Neural cell (in vitro differentiated cells): ENCODE measurements around the gene PLCD1. TPM values are rescaled to one million over a fixed set of nuclear protein-coding genes. Genes with fewer than 3 reads are reported as not detected.

Source experiments
- H2AFZ ChIP-seq: fragments of 200-600, 300-800 bp; sonication (generic), shearing (Covaris generic); 2 replicates; pipeline ENCODE4 v1.6.0; 2014; ENCODE audit warnings: low read depth, mild to moderate bottlenecking, antibody characterized with exemption, low read length, moderate library complexity
- H3F3A ChIP-seq: fragments of 200-600 bp; shearing (Covaris generic); 2 replicates; pipeline ENCODE4 v1.6.1; 2016; ENCODE audit warnings: mild to moderate bottlenecking, moderate library complexity, mixed read lengths, antibody characterized with exemption, low read length; ENCODE audit not compliant: insufficient read depth, poor library complexity, severe bottlenecking
- H3K27ac ChIP-seq: fragments of 200-600, 300-800 bp; sonication (generic), shearing (Covaris generic); 2 replicates; pipeline ENCODE4 v1.5.1; 2014; ENCODE audit warnings: mild to moderate bottlenecking, low read length, moderate library complexity
- H3K27me3 ChIP-seq: fragments of 300-800, 200-600 bp; sonication (generic), shearing (Covaris generic); 2 replicates; pipeline ENCODE4 v1.6.0; 2014; ENCODE audit warnings: mild to moderate bottlenecking, low read depth, low read length, moderate library complexity; ENCODE audit not compliant: insufficient read depth
- H3K36me3 ChIP-seq: fragments of 300-800, 200-600 bp; sonication (generic), shearing (Covaris generic); 2 replicates; pipeline ENCODE4 v1.5.1; 2014; ENCODE audit warnings: mild to moderate bottlenecking, antibody characterized with exemption, low read length, moderate library complexity; ENCODE audit not compliant: insufficient read depth
- H3K4me2 ChIP-seq: fragments of 300-800, 200-600 bp; sonication (generic), shearing (Covaris generic); 2 replicates; pipeline ENCODE4 v1.6.0; 2014; ENCODE audit warnings: mild to moderate bottlenecking, low read length
- H3K4me3 ChIP-seq: fragments of 300-800, 200-600 bp; sonication (generic), shearing (Covaris generic); 2 replicates; pipeline ENCODE4 v1.5.1; 2014; ENCODE audit warnings: mild to moderate bottlenecking, low read length, moderate library complexity
- H3K79me2 ChIP-seq: fragments of 200-600 bp; shearing (Covaris generic); replicated peaks from 2 replicates; pipeline ENCODE4 v1.6.0; 2014; ENCODE audit warnings: mild to moderate bottlenecking, low read length, moderate library complexity; ENCODE audit not compliant: insufficient read depth
- H3K9ac ChIP-seq: fragments of 300-800, 200-600 bp; sonication (generic), shearing (Covaris generic); 2 replicates; pipeline ENCODE4 v1.6.1; 2016; ENCODE audit warnings: mild to moderate bottlenecking, low read length, mixed read lengths
- H3K9me2 ChIP-seq: fragments of 200-600 bp; shearing (Covaris generic); 2 replicates; pipeline ENCODE4 v1.6.1; 2016; ENCODE audit warnings: mild to moderate bottlenecking, low read length, mixed read lengths; ENCODE audit not compliant: insufficient read depth
- H3K9me3 ChIP-seq: fragments of 200-600, 300-800 bp; sonication (generic), shearing (Covaris generic); 2 replicates; pipeline ENCODE4 v1.6.1; 2016; ENCODE audit warnings: mild to moderate bottlenecking, mixed run types, low read length, moderate library complexity, mixed read lengths
- H4K20me1 ChIP-seq: fragments of 200-600 bp; shearing (Covaris generic); 2 replicates; pipeline ENCODE4 v1.6.1; 2016; ENCODE audit warnings: mild to moderate bottlenecking, mixed run types; ENCODE audit not compliant: insufficient read depth
- EP300 ChIP-seq: fragments of 450-650 bp; conservative IDR thresholded peaks from 2 replicates; pipeline ENCODE4 v1.6.1; 2014; ENCODE audit warnings: antibody characterized with exemption, mild to moderate bottlenecking, moderate library complexity; ENCODE audit not compliant: poor library complexity, severe bottlenecking
- EZH2 ChIP-seq: fragments of 200-600, 300-800 bp; shearing (Covaris generic), sonication (generic); IDR thresholded peaks from 2 replicates; pipeline ENCODE4 v1.6.1; 2014; ENCODE audit warnings: antibody characterized with exemption, low read length, borderline replicate concordance, mild to moderate bottlenecking; ENCODE audit not compliant: insufficient read depth, poor library complexity, severe bottlenecking
- MXI1 ChIP-seq: fragments of 450-650 bp; conservative IDR thresholded peaks from 2 replicates; pipeline ENCODE4 v1.6.1; 2014; ENCODE audit warnings: antibody characterized with exemption, mild to moderate bottlenecking; ENCODE audit not compliant: poor library complexity, severe bottlenecking
- POLR2AphosphoS5 ChIP-seq: IDR thresholded peaks from 2 replicates; pipeline ENCODE4 v1.6.1; 2012
- RAD21 ChIP-seq: fragments of 450-650 bp; conservative IDR thresholded peaks from 2 replicates; pipeline ENCODE4 v1.6.1; 2014; ENCODE audit warnings: antibody characterized with exemption, mild to moderate bottlenecking, moderate library complexity
- SMC3 ChIP-seq: fragments of 450-650 bp; conservative IDR thresholded peaks from 2 replicates; pipeline ENCODE4 v1.6.1; 2014; ENCODE audit warnings: antibody characterized with exemption, mild to moderate bottlenecking, moderate library complexity; ENCODE audit not compliant: poor library complexity
- TAF1 ChIP-seq: IDR thresholded peaks from 2 replicates; pipeline ENCODE4 v1.6.1; 2012; ENCODE audit warnings: low read depth
- polyA plus RNA-seq: library from polyadenylated mRNA; depleted of rRNA; stranded (reverse); fragments of >200 nt; gene quantifications from 2 replicates; pipeline ENCODE4 v1.2.3, GENCODE V29; 2014
- TF ChIP-seq, protein P1 (sequence below): fragments of 450-650 bp; IDR thresholded peaks from 2 replicates; pipeline ENCODE4 v1.5.1; 2014; ENCODE audit warnings: antibody characterized with exemption, mild to moderate bottlenecking, moderate library complexity; ENCODE audit not compliant: poor library complexity, severe bottlenecking
- TF ChIP-seq, protein P2 (sequence below): IDR thresholded peaks from 2 replicates; pipeline ENCODE4 v1.6.1; 2012; ENCODE audit warnings: borderline replicate concordance

Gene PLCD1
- polyA plus RNA-seq, 1 donor from 2014 or later: 4.6 TPM

DNA sequence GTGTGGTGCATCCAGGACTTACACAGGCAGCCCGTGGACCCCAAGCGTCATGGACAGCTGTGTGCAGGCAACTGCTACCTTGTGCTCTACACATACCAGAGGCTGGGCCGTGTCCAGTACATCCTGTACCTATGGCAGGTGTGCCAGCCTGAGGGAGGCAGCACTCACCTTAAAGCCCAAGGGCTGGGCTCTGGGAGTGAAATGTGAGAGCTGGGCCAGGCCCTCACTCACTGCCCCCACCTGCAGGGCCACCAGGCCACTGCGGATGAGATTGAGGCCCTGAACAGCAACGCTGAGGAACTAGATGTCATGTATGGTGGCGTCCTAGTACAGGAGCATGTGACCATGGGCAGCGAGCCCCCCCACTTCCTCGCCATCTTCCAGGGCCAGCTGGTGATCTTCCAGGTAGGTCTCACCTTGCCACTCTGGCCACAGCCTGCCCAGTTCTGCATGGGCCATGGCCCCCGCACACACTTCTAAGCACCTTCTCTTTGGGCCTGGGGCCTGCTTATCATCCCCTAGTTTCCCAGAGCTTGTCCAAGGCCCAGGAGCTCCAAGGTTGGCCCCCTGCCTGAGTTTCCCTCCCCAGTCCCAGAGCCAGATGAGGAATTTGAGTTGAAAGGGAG is 27.9 kb downstream of the PLCD1 start:
- TF ChIP-seq EP300: no peak
- no peak for TF ChIP-seq TAF1
- TF ChIP-seq EZH2: no peak
- TF ChIP-seq, protein P1, sequence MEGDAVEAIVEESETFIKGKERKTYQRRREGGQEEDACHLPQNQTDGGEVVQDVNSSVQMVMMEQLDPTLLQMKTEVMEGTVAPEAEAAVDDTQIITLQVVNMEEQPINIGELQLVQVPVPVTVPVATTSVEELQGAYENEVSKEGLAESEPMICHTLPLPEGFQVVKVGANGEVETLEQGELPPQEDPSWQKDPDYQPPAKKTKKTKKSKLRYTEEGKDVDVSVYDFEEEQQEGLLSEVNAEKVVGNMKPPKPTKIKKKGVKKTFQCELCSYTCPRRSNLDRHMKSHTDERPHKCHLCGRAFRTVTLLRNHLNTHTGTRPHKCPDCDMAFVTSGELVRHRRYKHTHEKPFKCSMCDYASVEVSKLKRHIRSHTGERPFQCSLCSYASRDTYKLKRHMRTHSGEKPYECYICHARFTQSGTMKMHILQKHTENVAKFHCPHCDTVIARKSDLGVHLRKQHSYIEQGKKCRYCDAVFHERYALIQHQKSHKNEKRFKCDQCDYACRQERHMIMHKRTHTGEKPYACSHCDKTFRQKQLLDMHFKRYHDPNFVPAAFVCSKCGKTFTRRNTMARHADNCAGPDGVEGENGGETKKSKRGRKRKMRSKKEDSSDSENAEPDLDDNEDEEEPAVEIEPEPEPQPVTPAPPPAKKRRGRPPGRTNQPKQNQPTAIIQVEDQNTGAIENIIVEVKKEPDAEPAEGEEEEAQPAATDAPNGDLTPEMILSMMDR: no peak
- TF ChIP-seq MXI1: no peak
- no peak for TF ChIP-seq POLR2AphosphoS5
- TF ChIP-seq, protein P2, sequence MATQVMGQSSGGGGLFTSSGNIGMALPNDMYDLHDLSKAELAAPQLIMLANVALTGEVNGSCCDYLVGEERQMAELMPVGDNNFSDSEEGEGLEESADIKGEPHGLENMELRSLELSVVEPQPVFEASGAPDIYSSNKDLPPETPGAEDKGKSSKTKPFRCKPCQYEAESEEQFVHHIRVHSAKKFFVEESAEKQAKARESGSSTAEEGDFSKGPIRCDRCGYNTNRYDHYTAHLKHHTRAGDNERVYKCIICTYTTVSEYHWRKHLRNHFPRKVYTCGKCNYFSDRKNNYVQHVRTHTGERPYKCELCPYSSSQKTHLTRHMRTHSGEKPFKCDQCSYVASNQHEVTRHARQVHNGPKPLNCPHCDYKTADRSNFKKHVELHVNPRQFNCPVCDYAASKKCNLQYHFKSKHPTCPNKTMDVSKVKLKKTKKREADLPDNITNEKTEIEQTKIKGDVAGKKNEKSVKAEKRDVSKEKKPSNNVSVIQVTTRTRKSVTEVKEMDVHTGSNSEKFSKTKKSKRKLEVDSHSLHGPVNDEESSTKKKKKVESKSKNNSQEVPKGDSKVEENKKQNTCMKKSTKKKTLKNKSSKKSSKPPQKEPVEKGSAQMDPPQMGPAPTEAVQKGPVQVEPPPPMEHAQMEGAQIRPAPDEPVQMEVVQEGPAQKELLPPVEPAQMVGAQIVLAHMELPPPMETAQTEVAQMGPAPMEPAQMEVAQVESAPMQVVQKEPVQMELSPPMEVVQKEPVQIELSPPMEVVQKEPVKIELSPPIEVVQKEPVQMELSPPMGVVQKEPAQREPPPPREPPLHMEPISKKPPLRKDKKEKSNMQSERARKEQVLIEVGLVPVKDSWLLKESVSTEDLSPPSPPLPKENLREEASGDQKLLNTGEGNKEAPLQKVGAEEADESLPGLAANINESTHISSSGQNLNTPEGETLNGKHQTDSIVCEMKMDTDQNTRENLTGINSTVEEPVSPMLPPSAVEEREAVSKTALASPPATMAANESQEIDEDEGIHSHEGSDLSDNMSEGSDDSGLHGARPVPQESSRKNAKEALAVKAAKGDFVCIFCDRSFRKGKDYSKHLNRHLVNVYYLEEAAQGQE: no peak
- TF ChIP-seq RAD21: no peak
- Histone ChIP-seq H3K9me2 (no peaks in the 10 kb centered on the region), H3K79me2 (no peaks in the 10 kb centered on the region), H3K4me2 (no peak overlapping the region), H3K27me3 (peaks cover 3% of the 10 kb centered on the region), H4K20me1 (no peaks in the 10 kb centered on the region), H2AFZ (no peak overlapping the region), H3K4me3 (no peak overlapping the region), H3K9me3 (no peaks in the 10 kb centered on the region), H3F3A (no peaks in the 10 kb centered on the region), H3K9ac (no peak overlapping the region), H3K36me3 (no peaks in the 10 kb centered on the region), H3K27ac (no peak overlapping the region)

DNA sequence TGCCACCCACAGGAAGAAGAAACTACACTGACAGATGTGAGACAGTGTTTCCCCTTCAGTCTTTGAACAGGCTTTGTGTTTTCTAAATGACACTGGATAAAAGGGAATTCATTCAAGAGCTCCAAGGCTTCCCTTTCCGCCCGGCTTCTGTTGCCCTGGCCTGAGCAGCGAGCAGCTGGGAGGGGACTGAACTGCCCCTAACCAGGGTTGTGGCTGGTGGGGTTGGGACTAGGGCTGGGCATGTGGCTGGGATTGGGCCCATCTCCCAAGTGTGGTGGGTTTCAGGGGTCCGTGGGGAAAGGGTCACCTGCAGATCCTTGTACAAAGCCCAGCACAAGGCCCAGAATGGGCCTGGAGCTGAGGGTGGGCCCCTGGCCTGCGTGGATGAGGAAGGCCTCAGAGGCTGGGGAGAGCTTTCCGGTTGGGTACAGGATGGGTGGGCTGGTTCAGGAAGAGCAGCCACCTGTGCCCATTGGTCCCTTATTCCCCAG is 28.4 kb downstream of the PLCD1 start:
- Histone ChIP-seq H4K20me1 (no peaks in the 10 kb centered on the region), H3K4me2 (no peak overlapping the region), H3F3A (no peaks in the 10 kb centered on the region), H3K4me3 (no peak overlapping the region), H3K79me2 (no peaks in the 10 kb centered on the region), H2AFZ (no peak overlapping the region), H3K9me3 (no peaks in the 10 kb centered on the region), H3K9ac (no peak overlapping the region), H3K27ac (no peak overlapping the region), H3K36me3 (no peaks in the 10 kb centered on the region), H3K9me2 (no peaks in the 10 kb centered on the region), H3K27me3 (peaks cover 3% of the 10 kb centered on the region)
- TF ChIP-seq SMC3 (no peak), RAD21 (no peak), POLR2AphosphoS5 (no peak), MXI1 (no peak), EP300 (no peak)
- TF ChIP-seq, protein P1: no peak
